Stimulated activated CD4-positive, alpha-beta T cell treated with anti-CD3 and anti-CD28 coated beads, Interleukin-12 subunit alpha, Interleukin-12 subunit beta, amount 100 ng/mL, for 48 hours (primary cell): ENCODE data around the gene GNRHR.
"Not testable (repeated sequence)": the region's sequence is repeated elsewhere in the genome, so short reads cannot be mapped to it uniquely, and the experiment has no call there.

Source experiments
- DNase-seq, 3 donors: peaks; one replicate each; pipeline ENCODE4 v3.0.0-alpha.2; 2020; ENCODE audit warnings: low read depth in 2 of 3, low spot score in 1 of 3

The GNRHR gene, protein sequence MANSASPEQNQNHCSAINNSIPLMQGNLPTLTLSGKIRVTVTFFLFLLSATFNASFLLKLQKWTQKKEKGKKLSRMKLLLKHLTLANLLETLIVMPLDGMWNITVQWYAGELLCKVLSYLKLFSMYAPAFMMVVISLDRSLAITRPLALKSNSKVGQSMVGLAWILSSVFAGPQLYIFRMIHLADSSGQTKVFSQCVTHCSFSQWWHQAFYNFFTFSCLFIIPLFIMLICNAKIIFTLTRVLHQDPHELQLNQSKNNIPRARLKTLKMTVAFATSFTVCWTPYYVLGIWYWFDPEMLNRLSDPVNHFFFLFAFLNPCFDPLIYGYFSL

DNA sequence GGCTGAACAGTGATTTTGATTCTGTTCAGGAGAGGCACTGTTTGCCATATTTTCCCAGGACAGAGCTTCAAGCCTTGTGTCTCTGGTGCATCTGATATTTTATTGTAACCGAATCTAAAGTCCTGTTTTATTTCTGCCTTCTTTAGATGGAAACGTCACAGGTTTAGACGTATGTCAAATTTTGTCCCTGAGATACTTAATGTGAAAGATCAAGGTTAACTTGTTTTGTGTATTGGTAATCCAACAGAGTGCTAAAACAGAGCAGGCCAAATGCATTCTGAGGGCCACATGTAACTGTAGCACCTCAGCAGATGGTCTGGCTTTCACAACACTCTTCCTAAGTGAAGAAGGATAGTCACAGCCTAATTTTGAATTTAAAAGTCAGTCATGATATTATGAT lies at the start of gene GNRHR:
Gene GNRHR, minus strand, starts transcription at position 101 of the 400 bp plus-strand sequence. Its CDS starts 53 bp downstream, at position 48.
- DNase-seq: no peak

DNA sequence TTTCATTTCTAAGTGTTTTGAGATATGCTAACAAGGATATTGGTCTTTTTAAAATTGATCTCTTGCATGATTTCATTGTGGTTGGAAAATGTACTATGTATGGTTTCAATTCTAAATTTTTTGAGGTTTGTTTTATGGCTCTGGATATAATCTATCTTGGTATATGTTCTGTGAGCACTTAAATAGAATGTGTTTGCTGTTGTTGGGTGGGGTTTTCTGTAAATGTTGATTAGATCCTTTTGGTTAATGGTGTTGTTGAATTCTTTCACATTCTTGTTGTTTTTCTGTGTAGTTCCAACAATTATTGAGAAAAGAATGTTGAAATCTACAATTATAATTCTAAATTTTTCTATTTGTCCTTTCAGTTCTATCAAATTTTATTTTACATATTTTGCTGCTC lies 42.6 kb upstream of the GNRHR start:
- no peak for DNase-seq

DNA sequence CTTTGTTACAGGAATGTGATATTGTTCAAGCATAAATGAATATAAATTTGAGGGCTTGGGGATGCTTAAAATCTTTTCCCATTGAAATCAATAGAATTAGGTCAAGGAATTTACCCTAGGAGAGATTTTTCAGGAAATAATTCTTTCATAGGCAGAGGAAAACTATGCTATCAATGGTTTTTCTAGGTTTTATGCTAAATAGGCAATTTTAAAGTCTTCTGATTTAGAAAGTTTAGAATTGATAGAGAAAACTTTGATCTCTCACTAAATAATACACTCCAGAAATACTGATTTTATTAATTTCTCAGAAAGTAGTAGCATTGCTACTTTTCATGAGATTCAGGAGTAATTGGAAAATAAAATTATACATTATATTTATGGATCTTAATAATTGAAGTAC lies 36.5 kb upstream of the GNRHR start:
- no peak for DNase-seq

DNA sequence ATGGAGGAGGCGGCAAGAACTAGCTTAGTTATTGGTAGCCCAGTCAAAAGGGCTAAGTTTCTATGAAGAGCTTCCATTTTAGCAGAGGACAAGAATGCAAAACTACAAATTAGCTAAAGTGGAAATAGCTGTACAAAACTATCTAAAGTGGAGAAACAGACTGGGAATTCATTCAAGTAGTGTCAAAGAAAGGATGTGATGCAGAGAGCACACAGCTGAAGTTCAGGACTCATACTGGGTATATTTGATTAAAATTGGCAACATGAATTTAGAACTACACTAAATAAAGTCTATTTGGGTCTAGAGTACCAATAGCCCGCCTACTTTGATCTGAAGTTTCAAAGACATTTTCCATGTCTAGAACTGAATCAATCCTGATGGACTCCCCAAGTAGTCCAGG lies 33.1 kb upstream of the GNRHR start:
- DNase-seq: no peak

DNA sequence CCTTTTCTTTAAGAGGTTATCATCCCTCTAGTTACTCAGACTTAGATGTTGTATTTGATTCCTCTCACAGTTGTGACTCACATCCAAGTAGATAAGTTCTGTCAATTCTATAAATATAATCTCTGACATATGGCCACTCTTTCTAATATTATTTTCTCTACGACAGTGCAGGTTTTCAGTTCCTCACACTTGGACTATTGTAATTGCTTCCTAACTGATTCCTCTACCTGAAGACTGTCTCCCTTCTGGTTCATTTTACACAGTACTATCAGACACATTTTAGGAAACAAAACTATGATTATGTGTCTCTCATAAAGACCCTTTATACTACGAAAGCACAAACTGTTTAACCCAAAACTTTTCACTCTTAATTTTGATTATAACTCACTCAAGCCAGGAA lies 31.3 kb upstream of the GNRHR start:
- no peak for DNase-seq

DNA sequence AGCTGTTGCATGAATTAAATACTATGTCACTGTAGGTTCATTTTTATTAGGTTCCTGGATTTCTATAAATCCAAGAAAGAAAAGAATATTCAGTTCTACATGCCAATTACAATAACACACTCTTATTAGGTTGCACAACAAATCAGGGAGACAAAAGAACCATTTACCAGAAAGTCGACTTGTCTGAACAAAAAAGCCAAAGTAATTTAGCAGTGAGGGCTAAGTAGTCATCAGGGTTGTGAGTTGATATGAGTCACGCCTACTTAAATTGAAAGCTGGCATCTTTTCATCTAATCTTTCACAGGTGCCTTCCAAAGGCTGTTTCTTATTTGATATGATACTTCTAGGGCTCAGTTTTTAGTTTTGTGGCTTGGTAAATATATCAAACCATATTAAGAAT lies 25.4 kb upstream of the GNRHR start:
- no peak for DNase-seq

DNA sequence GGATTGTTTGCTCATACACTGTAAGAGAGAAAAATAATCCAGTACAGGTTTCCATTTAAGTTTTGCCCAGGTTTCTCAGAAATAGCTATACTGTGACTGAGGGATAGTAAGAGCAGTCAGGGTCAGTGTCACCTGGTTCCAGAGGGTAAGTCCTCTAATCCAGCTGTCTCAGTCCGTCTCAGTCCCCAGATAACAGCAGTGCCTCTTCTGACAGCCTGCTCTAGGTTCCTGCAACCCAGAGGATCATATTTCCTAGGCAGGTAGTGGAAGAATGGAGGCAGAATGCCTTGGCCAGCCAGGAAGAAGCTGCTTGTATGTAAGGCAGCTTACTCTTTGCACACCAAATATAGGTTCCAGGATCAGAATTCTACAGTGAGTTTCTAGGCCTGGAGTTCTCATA lies 22.6 kb upstream of the GNRHR start:
- no peak for DNase-seq

DNA sequence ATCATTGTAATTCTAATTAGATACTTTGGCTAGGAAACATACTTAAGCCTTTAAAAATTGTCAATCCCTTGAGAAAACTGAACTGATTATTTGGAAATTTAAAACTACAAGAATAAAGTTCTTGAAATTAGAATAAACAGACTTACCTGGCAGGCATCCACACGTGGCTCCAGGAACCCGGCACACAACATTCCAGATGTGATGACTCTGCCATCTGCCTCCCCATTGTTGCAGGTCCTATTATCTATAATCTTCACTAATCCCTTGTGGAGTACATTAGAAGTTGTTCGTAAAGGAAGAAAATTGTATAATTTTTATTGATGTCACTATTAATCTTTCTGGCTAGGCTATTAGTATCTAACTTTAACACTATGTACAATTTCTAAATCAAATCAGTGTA lies 16.2 kb upstream of the GNRHR start:
- DNase-seq: no peak

DNA sequence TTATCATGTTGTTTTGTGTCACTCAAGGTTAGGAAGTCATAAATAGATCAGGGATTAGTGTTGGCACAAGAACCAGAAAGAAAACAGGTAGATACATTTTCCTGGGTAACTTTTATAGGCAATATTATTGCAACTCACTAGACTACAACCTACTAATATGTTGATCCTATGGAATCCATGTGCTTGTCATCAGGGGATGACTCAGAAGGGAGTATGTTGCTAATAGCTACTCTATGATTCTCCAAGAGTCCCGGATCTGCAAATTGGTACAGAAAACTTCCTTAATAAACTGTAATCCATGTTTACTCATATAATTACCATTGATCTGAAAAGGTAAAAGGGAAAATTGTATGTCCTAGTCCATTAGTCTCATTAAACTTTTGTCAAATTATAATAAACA lies 11.7 kb upstream of the GNRHR start:
- DNase-seq: no peak

DNA sequence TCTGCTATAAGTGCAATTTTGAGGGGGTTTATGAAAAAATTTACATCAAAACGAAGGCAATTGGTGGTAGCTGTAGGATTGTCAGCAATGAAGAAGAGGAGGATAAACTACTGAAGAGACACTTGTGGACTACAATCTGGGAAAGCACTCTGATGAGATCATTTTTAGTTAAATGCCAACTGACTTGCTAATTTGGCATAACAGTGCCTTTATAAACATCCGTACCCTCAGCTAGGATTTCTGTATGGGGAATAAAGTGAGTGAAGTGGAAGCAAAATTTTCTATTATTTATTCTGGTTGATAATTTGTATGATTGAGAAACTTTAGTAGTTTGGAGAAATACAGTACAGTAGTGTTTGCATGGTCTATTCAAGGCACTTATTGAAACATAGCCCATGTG lies 11.2 kb upstream of the GNRHR start:
- DNase-seq: no peak

DNA sequence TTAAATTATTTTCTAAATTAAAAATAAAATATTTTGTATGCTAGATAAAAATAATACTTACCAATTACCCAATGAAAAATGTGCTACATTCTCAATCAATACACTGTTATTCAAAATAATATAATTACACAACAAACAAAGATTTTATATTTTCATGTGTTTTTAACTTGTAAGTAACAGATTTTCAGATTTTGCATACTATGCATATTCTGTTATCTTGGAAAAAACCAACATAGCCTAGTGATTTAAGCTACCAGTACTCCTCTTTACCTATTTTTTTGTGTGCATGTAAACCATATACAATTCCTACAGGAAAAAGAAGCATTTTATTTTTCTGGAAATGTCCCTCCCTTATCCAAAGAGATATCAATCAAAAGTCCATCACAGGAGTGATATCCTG lies 10.0 kb upstream of the GNRHR start:
- DNase-seq: no peak

DNA sequence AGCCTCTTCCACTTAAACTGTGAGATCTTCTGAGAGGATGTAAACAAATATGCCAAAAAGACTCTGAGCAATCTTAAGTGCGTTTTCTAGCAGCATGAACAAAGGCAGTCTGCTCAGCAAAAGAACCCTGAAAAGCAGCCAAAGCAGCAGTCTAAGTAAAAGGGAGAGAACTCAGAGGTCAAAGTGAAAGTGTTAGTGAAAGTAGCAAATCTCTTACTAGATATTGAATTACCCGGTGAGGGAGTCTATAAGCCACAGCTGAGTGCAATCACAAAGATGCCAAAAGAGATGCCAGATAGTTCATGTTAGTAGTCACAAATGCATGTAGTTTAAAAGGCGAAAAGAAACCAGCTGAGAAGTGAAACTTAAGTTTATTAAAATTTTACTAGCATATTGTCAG lies 7.9 kb upstream of the GNRHR start:
- DNase-seq: no peak

DNA sequence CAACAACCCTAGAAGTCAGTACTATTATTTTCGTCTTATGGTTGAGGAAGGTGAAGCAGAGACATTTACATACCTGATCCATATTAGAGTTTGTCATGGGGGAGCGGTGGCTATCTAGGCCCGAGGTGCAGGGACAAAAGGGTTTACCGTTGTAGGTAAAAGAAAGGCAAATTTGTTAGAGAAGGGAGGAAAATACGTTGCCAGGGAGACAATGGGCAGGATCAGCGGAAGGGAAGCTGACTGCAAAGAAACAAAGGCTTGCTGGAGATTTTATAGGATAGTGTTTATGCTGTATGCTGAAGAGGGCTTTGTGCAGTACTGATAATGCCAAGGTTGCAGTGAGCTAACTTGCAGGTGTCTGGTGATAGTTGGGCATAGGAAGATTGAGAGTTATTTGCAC lies 2.8 kb upstream of the GNRHR start:
- not testable (repeated sequence) for DNase-seq

DNA sequence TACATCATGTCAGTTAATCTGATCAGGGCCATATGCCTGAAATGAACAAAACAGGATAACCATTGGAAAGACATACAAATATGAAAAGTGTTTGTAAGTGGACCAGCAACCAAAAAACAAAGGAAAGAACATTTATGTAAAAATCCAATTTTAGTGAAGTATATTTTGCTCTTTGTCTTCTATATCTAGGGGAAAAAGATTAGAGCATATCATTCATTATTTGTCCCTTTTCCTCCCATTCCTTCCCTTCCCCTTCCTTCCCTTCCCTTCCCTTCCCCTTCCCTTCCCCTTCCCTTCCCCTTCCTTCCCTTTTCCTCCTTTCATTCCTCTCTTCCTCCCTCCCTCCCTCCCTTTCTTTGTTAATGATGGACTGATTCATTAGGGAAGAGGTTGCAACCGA lies 1.8 kb upstream of the GNRHR start:
- no peak for DNase-seq

DNA sequence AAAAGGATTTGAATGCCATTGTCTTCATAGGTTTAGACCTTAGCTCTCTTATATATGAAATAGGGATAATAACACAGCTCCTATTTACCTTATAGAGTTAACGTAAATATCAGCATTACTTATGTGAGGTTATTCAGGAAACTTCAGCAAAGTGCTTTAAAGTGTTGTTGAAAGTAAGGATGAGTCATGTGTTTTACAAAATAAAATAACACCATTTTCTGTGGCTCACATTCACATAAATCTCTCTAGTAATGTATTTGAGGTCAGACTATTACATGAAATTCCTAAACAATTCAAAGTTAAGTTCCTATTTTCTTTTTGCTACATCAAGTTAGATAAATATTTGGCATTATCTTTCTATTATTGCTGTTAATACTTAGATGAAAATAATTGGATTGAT lies 2.9 kb downstream of the GNRHR start:
- no peak for DNase-seq

DNA sequence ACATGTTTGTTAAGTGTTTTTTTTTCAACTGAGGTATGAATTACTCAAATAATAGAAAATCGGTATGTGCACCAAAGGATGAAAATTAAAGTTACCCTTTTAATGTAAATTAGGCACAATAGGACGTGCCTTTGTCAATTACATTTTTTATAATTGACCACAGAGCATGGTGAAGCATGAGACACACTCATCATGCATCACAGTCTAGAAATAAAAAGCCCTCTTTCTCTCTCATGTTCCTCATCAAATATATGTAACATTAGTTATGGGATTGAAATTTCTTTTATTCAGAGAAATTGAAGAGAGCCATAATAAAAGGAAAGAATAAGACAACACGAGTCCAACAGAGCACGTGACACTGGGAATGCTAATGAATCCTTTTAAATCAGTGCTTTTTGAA lies 3.5 kb downstream of the GNRHR start:
- DNase-seq: no peak

DNA sequence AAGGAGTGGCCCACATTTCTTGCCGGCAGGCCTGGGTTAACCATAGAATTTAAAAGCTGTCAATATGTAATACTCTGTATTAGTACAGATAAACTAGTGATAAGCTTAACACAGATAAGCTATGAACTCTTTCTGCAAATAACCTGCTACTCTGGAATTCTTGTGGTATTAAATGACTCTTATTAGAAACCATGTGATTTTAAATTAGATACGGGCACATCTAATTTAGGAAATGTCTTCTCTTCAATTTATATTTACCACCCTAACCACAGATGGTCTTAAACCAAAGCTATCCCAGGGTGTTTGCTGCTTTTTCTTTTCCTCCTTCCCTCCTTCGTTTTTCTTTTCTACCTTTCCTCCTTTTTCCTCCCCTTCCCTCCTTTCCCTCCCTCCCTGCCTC lies 4.9 kb downstream of the GNRHR start:
- DNase-seq: no peak

DNA sequence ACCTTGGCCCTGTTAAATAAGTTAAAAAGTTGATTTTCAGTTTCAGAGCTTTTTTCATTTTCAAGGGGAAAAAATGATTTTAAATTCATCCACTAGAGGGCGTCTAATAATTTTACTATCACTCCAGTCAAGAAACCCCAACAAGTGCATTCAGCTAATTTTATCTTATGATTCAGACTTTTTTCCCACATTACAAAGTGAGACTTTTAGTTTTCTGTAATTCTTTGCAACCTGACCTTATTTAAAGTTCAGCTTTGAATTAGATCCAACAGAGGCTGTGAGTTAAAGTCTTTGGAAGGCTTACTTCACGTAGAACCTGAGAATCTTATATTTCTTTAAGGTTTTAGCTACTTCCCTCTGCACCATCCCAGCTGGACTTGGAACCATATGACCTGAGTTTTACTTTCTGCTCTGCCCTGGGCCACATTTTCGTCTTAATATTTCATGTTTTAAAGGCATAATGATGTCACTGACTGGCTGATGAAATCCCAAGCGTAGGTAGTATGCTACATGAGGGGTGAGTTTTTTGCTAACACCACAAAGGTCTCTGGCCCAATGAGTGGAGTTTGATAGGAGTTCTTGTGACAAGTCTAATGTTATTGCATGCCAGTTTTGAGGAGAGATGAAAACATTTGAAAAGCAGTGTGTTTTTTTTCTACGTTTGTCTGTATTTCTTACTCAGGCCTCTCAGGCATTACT lies 7.2 kb downstream of the GNRHR start:
- DNase-seq: no peak

DNA sequence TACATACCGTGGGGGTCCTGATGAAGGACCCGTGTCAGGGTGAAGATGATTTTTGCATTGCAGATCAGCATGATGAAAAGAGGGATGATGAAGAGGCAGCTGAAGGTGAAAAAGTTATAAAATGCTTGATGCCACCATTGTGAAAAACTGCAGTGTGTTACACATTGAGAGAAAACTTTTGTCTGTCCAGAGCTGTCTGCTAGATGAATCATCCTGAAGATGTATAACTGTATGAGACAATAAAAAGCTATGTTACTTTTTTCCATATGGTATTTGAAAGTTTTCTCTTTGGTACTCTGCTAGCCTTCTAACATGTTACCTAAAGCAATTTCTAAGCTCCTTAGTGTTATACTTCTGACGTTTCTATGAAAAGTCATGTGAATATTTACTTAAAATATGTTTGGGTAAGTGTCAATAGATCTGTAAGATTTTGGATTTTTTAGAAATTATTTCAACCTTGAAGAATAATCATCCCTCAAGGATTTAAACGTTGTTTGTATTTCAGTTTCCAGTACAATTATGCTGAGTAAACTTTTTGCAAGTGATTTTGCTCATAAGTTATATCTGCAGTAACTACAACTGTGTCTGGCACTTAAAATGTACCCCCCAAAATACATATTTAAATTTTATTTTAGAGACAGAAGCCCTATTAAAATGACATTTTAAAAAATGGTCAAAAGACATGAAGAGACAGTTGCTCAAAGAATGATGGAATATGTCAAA lies 9.5 kb downstream of the GNRHR start:
- no peak for DNase-seq

DNA sequence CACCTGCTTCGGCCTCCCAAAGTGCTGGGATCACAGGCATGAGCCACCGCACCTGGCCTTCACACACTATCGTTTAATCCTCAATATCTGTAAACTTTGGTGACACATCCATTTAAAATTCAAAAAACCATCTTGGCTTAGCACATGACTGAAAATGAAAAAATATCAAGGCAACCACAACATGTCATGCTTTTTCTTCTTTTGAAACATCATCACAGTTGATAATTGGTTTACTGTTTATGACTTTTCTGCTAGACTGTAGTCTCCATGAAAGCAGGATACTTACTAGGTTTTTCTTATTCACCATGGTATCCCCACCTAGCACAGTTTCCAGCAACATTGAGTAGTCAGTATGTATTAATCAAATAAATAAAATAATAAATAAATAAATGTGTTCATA lies 11.0 kb downstream of the GNRHR start:
- DNase-seq: no peak

DNA sequence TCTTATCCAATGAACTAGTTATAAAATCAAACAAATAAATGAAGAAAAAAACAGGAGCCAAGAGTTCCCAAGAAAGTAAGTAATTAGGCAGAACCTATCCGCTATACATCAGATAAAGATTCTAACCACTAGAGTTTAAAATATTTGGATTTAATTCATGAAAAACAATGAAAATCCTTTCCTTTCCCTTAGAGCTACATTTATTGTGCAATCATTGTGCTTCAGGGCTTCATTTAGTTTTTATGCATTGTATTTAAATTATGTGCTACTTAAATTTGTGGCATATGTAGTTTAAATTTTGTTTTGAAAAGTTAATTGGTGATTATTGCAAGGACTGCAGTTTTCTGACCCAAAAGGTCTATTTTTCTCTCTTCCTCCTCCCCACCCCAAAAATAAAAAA lies 17.9 kb downstream of the GNRHR start:
- DNase-seq: no peak

DNA sequence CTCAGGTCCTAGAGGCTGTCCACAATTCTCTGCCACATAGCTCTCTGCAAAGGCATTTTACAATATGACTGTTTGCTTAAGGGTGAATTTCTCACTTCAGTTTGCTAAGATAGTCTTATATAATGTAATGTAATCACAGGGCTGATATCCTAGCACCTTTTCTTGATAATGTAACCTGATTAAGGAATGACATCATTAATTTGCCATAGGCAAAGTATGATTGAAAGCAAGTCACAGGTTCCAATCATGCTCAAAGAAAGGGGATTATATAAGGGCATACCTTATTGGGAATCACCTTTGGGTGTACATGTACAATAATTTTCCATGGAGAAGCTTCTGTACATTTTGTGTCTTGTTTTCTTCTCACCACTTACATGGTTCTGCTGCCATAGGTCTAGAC lies 18.9 kb downstream of the GNRHR start:
- DNase-seq: no peak
